Panc1 (cell line): Measurements from ENCODE around the gene EPHA6. TPM values are rescaled to one million over a fixed set of nuclear protein-coding genes. Genes with fewer than 3 reads are reported as not detected.

Experiments
- ATAC-seq: fragments of 200-7000 bp; cut with Tn5 transposase; 2 replicates; pipeline ENCODE4 v1.9.1; 2020; ENCODE audit warnings: mild to moderate bottlenecking, moderate library complexity
- BruUV-seq: library from RNA; stranded (reverse); fragments of 400-500 nt; replicated peaks from 2 replicates; lab custom pipeline; 2021; lab: Mats Ljungman, UMichigan
- CTCF ChIA-PET: fragments of 300-600 bp; sonication (Branson Sonifier 250); formaldehyde crosslinking; loops from one replicate; lab custom pipeline; 2022; ENCODE audit warnings: antibody characterized with exemption; lab: Charles Lee
- POLR2A ChIA-PET: fragments of 300-600 bp; sonication (Branson Sonifier 250); formaldehyde crosslinking; loops from one replicate; lab custom pipeline; 2022; ENCODE audit warnings: antibody characterized with exemption; lab: Charles Lee
- DNase-seq: peaks from one replicate; pipeline ENCODE4 v3.0.0-alpha.2; 2010; ENCODE audit warnings: low read depth, low spot score
- H3K27ac ChIP-seq: 2 replicates; pipeline ENCODE4 v1.5.1; 2011; ENCODE audit warnings: mild to moderate bottlenecking, low read length, inconsistent platforms
- H3K27me3 ChIP-seq: fragments of 200-500 bp; sonication (Bioruptor generic); 2 replicates; pipeline ENCODE4 v1.6.0; 2014; ENCODE audit warnings: low read length, inconsistent platforms; ENCODE audit not compliant: control insufficient read depth, insufficient read depth
- H3K36me3 ChIP-seq: fragments of 200-500 bp; sonication (Bioruptor generic); 2 replicates; pipeline ENCODE4 v1.5.1; 2014; ENCODE audit warnings: inconsistent platforms, mild to moderate bottlenecking, low read length, moderate library complexity; ENCODE audit not compliant: control insufficient read depth, insufficient read depth
- H3K4me1 ChIP-seq: 2 replicates; pipeline ENCODE4 v1.5.1; 2011; ENCODE audit warnings: inconsistent platforms, mild to moderate bottlenecking, low read length, moderate library complexity; ENCODE audit not compliant: control insufficient read depth, insufficient read depth
- H3K4me3 ChIP-seq, 2 experiments: 2 replicates each; pipeline ENCODE4 v1.5.1; 2011 to 2012; ENCODE audit warnings: low read depth in 2 of 2, low read length in 2 of 2, mild to moderate bottlenecking in 2 of 2, inconsistent platforms in 1 of 2, moderate library complexity in 1 of 2
- H3K9me3 ChIP-seq: fragments of 200-500 bp; sonication (Bioruptor generic); 2 replicates; pipeline ENCODE4 v1.5.1; 2014; ENCODE audit warnings: low read depth, mild to moderate bottlenecking, inconsistent platforms, low read length, moderate library complexity; ENCODE audit not compliant: control insufficient read depth, insufficient read depth
- POLR2AphosphoS5 ChIP-seq: IDR thresholded peaks from 2 replicates; pipeline ENCODE4 v1.6.1; 2012; ENCODE audit warnings: mild to moderate bottlenecking, low read depth, low read length, moderate library complexity
- SIN3A ChIP-seq: IDR thresholded peaks from 2 replicates; pipeline ENCODE4 v1.6.1; 2012; ENCODE audit warnings: low read depth, mild to moderate bottlenecking, low read length, moderate library complexity, borderline replicate concordance; ENCODE audit not compliant: insufficient read depth
- TCF7L2 ChIP-seq: IDR thresholded peaks from 2 replicates; pipeline ENCODE4 v1.6.1; 2011; ENCODE audit warnings: mild to moderate bottlenecking, low read depth, low read length, inconsistent platforms
- in situ Hi-C: cut with HindIII; loops from 2 replicates; pipeline ENCODE4 v1.10.0; 2016; ENCODE audit warnings: low sequenced_read_pairs, low pct_unique_long_range_greater_than_20kb
- intact Hi-C: fragments of 100-400 bp; cut with micrococcal nuclease; formaldehyde crosslinking; loops from one replicate; pipeline ENCODE4 v1.10.0; 2022; ENCODE audit not compliant: unreplicated experiment
- total RNA-seq: library from RNA; stranded (reverse); gene quantifications from one replicate; pipeline ENCODE4 v1.2.1, GENCODE V29; 2021; ENCODE audit not compliant: unreplicated experiment
- TF ChIP-seq, protein P1 (sequence below), 2 experiments: IDR thresholded peaks; 2 replicates each; pipeline ENCODE4 v1.6.1; 2011 to 2012; ENCODE audit warnings: low read depth in 2 of 2, control low read depth in 1 of 2, low read length in 1 of 2, mild to moderate bottlenecking in 1 of 2, moderate library complexity in 1 of 2; ENCODE audit not compliant: insufficient read depth in 1 of 2
- TF ChIP-seq, protein P2 (sequence below): fragments of 450-650 bp; IDR thresholded peaks from 2 replicates; pipeline ENCODE4 v1.5.1; 2017; ENCODE audit warnings: mild to moderate bottlenecking

The EPHA6 gene
- total RNA-seq, 1 experiment from 2014 or later = 0.57 TPM

- ChIA-PET POLR2A (no interaction called here), CTCF (no interaction called here)
- intact Hi-C loops (no loop called here), in situ Hi-C loops (no loop called here)
- ATAC-seq = no peak
- Histone ChIP-seq H3K4me3 (no peak overlapping the region), H3K4me1 (no peaks in the 10 kb centered on the region), H3K27me3 (no peaks in the 10 kb centered on the region), H3K27ac (no peak overlapping the region), H3K36me3 (no peaks in the 10 kb centered on the region), H3K9me3 (no peaks in the 10 kb centered on the region)
- BruUV-seq = no TSS peak
- TF ChIP-seq, protein P1, sequence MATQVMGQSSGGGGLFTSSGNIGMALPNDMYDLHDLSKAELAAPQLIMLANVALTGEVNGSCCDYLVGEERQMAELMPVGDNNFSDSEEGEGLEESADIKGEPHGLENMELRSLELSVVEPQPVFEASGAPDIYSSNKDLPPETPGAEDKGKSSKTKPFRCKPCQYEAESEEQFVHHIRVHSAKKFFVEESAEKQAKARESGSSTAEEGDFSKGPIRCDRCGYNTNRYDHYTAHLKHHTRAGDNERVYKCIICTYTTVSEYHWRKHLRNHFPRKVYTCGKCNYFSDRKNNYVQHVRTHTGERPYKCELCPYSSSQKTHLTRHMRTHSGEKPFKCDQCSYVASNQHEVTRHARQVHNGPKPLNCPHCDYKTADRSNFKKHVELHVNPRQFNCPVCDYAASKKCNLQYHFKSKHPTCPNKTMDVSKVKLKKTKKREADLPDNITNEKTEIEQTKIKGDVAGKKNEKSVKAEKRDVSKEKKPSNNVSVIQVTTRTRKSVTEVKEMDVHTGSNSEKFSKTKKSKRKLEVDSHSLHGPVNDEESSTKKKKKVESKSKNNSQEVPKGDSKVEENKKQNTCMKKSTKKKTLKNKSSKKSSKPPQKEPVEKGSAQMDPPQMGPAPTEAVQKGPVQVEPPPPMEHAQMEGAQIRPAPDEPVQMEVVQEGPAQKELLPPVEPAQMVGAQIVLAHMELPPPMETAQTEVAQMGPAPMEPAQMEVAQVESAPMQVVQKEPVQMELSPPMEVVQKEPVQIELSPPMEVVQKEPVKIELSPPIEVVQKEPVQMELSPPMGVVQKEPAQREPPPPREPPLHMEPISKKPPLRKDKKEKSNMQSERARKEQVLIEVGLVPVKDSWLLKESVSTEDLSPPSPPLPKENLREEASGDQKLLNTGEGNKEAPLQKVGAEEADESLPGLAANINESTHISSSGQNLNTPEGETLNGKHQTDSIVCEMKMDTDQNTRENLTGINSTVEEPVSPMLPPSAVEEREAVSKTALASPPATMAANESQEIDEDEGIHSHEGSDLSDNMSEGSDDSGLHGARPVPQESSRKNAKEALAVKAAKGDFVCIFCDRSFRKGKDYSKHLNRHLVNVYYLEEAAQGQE (IDR thresholded peaks at IDR 0.05; ENCODE audit: insufficient read depth in 1 of 2, low read depth in 2 of 2, low read length in 1 of 2) = no peak
- TF ChIP-seq POLR2AphosphoS5 (no peak), TCF7L2 (no peak), SIN3A (no peak)
- TF ChIP-seq, protein P2, sequence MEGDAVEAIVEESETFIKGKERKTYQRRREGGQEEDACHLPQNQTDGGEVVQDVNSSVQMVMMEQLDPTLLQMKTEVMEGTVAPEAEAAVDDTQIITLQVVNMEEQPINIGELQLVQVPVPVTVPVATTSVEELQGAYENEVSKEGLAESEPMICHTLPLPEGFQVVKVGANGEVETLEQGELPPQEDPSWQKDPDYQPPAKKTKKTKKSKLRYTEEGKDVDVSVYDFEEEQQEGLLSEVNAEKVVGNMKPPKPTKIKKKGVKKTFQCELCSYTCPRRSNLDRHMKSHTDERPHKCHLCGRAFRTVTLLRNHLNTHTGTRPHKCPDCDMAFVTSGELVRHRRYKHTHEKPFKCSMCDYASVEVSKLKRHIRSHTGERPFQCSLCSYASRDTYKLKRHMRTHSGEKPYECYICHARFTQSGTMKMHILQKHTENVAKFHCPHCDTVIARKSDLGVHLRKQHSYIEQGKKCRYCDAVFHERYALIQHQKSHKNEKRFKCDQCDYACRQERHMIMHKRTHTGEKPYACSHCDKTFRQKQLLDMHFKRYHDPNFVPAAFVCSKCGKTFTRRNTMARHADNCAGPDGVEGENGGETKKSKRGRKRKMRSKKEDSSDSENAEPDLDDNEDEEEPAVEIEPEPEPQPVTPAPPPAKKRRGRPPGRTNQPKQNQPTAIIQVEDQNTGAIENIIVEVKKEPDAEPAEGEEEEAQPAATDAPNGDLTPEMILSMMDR = no peak
- no peak for DNase-seq
These were observed 832.5 kb downstream of the EPHA6 start for GRCh38 chr3:97646932-97647331.

DNA sequence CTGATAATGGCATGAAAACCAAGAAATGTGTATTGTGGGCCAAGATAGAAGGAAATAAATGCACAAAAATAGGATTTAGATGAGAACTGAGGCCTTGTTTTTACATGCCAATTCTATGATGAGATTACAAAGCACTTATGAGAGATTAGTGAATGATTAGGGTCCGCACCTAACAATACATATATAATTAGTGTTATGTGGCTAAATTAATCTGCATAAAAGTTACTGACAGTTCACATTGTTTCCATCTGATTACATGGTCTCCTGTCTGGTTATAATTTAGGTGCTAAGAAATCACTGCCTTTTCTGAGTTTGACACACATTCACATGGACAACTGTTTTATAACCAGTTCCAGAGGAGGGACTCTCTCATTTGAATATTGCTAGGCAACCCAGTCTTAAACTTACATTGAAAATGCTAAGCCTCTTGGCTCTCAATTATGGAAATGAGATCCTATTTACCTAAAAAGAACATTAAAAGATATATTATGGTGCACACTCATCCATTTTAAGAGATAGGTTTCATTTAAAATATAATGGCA, 833.1 kb downstream of the EPHA6 start:
- ChIA-PET POLR2A (no interaction called here), CTCF (no interaction called here)
- TF ChIP-seq, protein P1 (IDR thresholded peaks at IDR 0.05; ENCODE audit: insufficient read depth in 1 of 2, low read depth in 2 of 2, low read length in 1 of 2) = no peak
- no peak for TF ChIP-seq POLR2AphosphoS5
- TF ChIP-seq SIN3A = no peak
- no peak for TF ChIP-seq TCF7L2
- TF ChIP-seq, protein P2 = no peak
- Histone ChIP-seq H3K36me3 (no peaks in the 10 kb centered on the region), H3K4me3 (no peak overlapping the region), H3K9me3 (no peaks in the 10 kb centered on the region), H3K27me3 (no peaks in the 10 kb centered on the region), H3K4me1 (no peaks in the 10 kb centered on the region), H3K27ac (no peak overlapping the region)
- no TSS peak for BruUV-seq
- DNase-seq (no peak), ATAC-seq (no peak)
- intact Hi-C loops = no loop called here
- in situ Hi-C loops = no loop called here
